Gastroesophageal sphincter (tissue), 3 donors: ENCODE measurements around the gene LCN9.

Source experiments
- EP300 ChIP-seq: sonication (generic); formaldehyde crosslinking; IDR thresholded peaks from one replicate; pipeline ENCODE4 v1.6.1; 2017; ENCODE audit warnings: antibody characterized with exemption, mild to moderate bottlenecking
- POLR2AphosphoS5 ChIP-seq: sonication (generic); formaldehyde crosslinking; IDR thresholded peaks from one replicate; pipeline ENCODE4 v1.6.1; 2017; ENCODE audit warnings: antibody characterized with exemption
- TF ChIP-seq, protein P1 (sequence below), 4 experiments: fragments of 200-600 bp in 2 of 4; fragments of 450-650 bp in 2 of 4; sonication (generic) in 1 of 4; IDR thresholded peaks; one replicate each; pipeline ENCODE4 v1.5.1; 2017 to 2019; ENCODE audit warnings: antibody characterized with exemption in 4 of 4, mild to moderate bottlenecking in 2 of 4, moderate library complexity in 2 of 4

DNA sequence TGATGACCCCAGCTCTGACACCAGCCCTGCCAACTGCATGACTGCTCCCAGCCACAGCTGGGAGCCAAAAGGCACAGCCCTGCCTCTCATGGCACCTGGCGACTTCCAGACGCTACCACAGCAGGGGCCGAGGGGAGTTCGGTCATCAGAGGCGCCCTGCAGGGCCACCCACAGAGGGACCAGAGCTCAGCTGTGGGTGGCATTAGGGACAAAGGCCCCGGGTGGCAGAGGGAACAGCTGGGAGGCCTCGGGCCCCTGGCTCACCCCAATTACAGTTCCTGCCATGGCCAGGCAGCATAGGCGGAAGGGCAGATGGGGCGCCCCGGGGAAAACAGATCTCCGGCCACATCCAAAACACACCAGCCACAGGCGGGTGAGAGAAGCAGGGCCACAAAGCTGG lies 32.5 kb downstream of the LCN9 start:
- TF ChIP-seq, protein P1, sequence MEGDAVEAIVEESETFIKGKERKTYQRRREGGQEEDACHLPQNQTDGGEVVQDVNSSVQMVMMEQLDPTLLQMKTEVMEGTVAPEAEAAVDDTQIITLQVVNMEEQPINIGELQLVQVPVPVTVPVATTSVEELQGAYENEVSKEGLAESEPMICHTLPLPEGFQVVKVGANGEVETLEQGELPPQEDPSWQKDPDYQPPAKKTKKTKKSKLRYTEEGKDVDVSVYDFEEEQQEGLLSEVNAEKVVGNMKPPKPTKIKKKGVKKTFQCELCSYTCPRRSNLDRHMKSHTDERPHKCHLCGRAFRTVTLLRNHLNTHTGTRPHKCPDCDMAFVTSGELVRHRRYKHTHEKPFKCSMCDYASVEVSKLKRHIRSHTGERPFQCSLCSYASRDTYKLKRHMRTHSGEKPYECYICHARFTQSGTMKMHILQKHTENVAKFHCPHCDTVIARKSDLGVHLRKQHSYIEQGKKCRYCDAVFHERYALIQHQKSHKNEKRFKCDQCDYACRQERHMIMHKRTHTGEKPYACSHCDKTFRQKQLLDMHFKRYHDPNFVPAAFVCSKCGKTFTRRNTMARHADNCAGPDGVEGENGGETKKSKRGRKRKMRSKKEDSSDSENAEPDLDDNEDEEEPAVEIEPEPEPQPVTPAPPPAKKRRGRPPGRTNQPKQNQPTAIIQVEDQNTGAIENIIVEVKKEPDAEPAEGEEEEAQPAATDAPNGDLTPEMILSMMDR (IDR thresholded peaks at IDR 0.05), result no peak
- TF ChIP-seq POLR2AphosphoS5 (no peak), EP300 (no peak)
